ENCODE measurements around the gene NOL12. TPM values are rescaled to one million over a fixed set of nuclear protein-coding genes. Genes with fewer than 3 reads are reported as not detected.
A peak's percentile ranks its signal among the peaks of the same experiment; 100 is the strongest.

Gene NOL12
- total RNA-seq, 1 donor from 2014 or later: 23.7 TPM

DNA sequence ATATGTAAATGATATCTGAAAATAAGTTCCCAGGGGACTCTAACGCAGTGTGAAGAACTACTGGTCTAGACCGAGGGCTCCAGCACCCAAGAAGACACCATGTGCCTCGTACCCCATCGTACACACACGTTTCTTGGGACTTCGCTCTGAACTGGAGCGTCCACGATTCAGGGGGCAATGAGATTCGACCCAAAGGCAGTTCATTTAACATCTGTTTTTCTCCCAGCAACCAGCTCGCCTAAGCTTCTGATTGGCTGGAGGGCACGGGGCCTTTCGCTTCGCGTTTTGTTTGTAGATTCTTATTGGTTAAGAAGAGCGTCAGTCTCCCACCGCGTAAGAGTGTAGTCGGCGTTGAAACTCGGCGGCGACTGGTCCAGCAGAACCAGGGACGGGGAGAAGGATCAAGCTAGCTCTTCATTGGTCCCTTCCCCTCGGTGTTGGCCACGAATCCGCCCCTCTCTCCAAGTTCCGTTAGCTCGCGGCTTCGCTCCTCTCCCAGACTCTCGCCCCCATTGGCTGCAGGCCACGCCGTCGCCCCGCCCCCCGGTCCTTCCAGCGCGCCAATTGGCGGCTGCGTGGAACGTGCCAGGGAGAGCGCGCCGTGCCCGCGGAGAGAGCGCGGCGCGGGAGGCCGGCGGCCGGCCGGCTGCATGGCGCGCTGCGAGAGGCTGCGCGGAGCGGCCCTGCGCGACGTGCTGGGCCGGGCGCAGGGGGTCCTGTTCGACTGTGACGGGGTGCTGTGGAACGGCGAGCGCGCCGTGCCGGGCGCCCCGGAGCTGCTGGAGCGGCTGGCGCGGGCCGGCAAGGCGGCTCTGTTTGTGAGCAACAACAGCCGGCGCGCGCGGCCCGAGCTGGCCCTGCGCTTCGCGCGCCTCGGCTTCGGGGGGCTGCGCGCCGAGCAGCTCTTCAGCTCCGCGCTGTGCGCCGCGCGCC lies 27.7 kb upstream of the NOL12 start, which contains the start of gene PDXP:
PDXP (plus strand) TSS at position 591 of the 933 bp plus-strand sequence; CDS start at position 651, 60 bp downstream.
- Histone ChIP-seq H3K27me3 (no peaks in the 10 kb centered on the region), H3K36me3 (no peaks in the 10 kb centered on the region), H2AFZ (replicated peaks) (peak within 1 kb of the TSS; percentile 52), H3K27ac (no peak within 1 kb of the TSS), H4K20me1 (ENCODE audit: low read depth) (peaks cover 40% of the 10 kb centered on the region), H3F3A (ENCODE audit: low read depth) (no peaks in the 10 kb centered on the region), H3K9me3 (ENCODE audit: low read depth) (no peaks in the 10 kb centered on the region), H3K79me2 (ENCODE audit: low read depth) (peaks cover 44% of the 10 kb centered on the region), H3K9ac (peak within 1 kb of the TSS; percentile 52), H3K4me1 (peaks cover 18% of the 10 kb centered on the region), H3K4me3 (peak within 1 kb of the TSS; percentile 90), H3K4me2 (peak within 1 kb of the TSS; percentile 100)
- peak within 1 kb of the TSS; percentile 96 for H3K4me3 Mint-ChIP-seq
- TF ChIP-seq, protein P1, sequence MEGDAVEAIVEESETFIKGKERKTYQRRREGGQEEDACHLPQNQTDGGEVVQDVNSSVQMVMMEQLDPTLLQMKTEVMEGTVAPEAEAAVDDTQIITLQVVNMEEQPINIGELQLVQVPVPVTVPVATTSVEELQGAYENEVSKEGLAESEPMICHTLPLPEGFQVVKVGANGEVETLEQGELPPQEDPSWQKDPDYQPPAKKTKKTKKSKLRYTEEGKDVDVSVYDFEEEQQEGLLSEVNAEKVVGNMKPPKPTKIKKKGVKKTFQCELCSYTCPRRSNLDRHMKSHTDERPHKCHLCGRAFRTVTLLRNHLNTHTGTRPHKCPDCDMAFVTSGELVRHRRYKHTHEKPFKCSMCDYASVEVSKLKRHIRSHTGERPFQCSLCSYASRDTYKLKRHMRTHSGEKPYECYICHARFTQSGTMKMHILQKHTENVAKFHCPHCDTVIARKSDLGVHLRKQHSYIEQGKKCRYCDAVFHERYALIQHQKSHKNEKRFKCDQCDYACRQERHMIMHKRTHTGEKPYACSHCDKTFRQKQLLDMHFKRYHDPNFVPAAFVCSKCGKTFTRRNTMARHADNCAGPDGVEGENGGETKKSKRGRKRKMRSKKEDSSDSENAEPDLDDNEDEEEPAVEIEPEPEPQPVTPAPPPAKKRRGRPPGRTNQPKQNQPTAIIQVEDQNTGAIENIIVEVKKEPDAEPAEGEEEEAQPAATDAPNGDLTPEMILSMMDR (IDR thresholded peaks at IDR 0.05): no peak
- TF ChIP-seq EZH2phosphoT487 (IDR thresholded peaks at IDR 0.05) (no peak), EZH2 (IDR thresholded peaks at IDR 0.05) (no peak)
- peaks cover 45% of the 10 kb centered on the region for H3K4me1 Mint-ChIP-seq
- H3K36me3 Mint-ChIP-seq: peaks cover 3% of the 10 kb centered on the region
- no peaks in the 10 kb centered on the region for H3K9me3 Mint-ChIP-seq
- H3K27ac Mint-ChIP-seq: peak within 1 kb of the TSS; percentile 93
- peak; percentile 100 for DNase-seq (ENCODE audit: low spot score)
- H3K27me3 Mint-ChIP-seq (ENCODE audit: insufficient read depth, low read depth): peaks cover 8% of the 10 kb centered on the region

DNA sequence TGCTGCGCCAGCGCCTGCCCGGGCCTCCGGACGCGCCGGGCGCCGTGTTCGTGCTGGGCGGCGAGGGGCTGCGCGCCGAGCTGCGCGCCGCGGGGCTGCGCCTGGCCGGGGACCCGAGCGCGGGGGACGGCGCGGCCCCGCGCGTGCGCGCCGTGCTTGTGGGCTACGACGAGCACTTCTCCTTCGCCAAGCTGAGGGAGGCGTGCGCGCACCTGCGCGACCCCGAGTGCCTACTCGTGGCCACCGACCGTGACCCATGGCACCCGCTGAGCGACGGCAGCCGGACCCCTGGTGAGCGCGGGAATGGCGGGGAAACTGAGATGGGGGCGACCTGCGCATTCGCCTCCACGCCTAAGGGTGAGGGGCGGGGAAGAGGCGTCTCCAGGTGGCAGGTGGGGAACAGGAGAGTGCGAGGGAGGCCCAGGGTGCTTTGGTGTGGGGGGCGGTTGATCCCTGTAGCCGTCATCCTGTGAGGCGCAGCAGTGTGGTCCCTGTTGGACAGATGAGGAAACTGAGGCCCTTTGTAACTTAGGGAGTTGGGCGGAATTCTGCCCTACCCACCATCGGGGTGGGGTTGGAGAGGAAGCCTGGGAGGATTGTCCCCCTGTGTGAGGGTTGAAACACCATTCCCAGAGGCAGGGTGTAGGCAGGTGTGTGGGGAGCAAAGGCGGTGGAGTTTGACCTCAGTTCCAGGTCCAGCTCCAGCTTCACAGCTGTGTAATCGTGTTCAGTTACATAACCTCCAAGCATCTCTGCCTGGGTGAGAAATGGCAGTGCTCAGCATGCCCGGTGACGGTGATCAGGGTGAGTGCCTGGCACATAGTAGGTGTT lies 26.9 kb upstream of the NOL12 start:
- no peaks in the 10 kb centered on the region for H3K9me3 Mint-ChIP-seq
- H3K79me2 ChIP-seq (ENCODE audit: low read depth): peaks cover 53% of the 10 kb centered on the region
- no peak for DNase-seq (ENCODE audit: low spot score)
- H3K4me3 ChIP-seq: peak overlapping the region; percentile 90
- H3K36me3 Mint-ChIP-seq: peaks cover 3% of the 10 kb centered on the region
- H3K36me3 ChIP-seq: no peaks in the 10 kb centered on the region
- no peaks in the 10 kb centered on the region for H3K9me3 ChIP-seq (ENCODE audit: low read depth)
- peak overlapping the region; percentile 52 for H3K9ac ChIP-seq
- H3K27me3 Mint-ChIP-seq (ENCODE audit: insufficient read depth, low read depth): peaks cover 6% of the 10 kb centered on the region
- H4K20me1 ChIP-seq (ENCODE audit: low read depth): peaks cover 49% of the 10 kb centered on the region
- TF ChIP-seq EZH2phosphoT487 (IDR thresholded peaks at IDR 0.05): no peak
- no peak for TF ChIP-seq EZH2 (IDR thresholded peaks at IDR 0.05)
- TF ChIP-seq, protein P1 (IDR thresholded peaks at IDR 0.05): no peak
- no peak overlapping the region for H3K27ac ChIP-seq
- H3K27ac Mint-ChIP-seq: peak overlapping the region; percentile 14
- no peak overlapping the region for H2AFZ ChIP-seq (replicated peaks)
- no peaks in the 10 kb centered on the region for H3F3A ChIP-seq (ENCODE audit: low read depth)
- peak overlapping the region; percentile 90 for H3K4me3 Mint-ChIP-seq
- H3K4me1 Mint-ChIP-seq: peaks cover 45% of the 10 kb centered on the region
- H3K4me1 ChIP-seq: peaks cover 18% of the 10 kb centered on the region
- H3K27me3 ChIP-seq: no peaks in the 10 kb centered on the region
- peak overlapping the region; percentile 100 for H3K4me2 ChIP-seq

DNA sequence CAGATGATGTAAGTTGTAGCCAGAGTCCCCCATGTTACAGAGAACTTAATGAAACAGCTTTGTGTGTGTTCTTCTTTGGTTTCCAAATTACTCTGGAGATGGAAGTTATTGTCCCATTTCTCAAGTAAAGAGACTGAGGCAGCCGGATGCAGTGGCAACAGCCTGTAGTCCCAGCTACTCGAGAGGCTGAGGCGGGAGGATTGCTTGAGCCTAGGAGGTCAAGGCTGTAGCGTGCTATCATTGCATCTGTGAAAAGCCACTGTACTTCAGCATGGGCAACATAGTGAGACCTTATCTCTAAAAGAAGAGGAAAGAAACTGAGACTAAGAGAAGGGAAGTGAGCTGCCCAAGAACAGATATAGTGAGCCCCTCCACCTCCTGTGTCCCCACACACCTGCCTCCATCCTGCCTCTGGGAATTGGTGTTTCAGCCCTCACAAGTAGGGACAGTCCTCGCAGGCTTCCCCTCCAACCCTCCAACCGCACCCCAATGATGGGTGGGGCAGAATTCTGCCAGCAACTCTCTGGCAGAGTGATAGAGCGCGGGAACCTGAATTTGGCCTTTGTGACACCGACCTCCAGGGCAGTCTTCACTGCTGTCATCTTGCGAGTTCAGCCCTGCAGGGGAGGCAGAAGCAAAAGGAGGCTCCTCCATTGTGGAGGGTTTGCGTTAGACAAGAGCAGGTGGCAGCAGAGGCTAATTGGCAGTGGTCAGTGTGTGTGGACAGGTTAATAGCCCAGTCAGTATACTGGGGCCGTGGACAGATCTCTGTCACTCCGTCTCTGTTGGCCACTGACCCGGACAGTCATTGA lies 26.0 kb upstream of the NOL12 start:
- H3K4me3 Mint-ChIP-seq: peak overlapping the region; percentile 90
- peak overlapping the region; percentile 100 for H3K4me2 ChIP-seq
- H3K4me1 ChIP-seq: peaks cover 18% of the 10 kb centered on the region
- TF ChIP-seq, protein P1 (IDR thresholded peaks at IDR 0.05): no peak
- TF ChIP-seq EZH2phosphoT487 (IDR thresholded peaks at IDR 0.05): no peak
- no peak for TF ChIP-seq EZH2 (IDR thresholded peaks at IDR 0.05)
- peaks cover 3% of the 10 kb centered on the region for H3K36me3 Mint-ChIP-seq
- no peaks in the 10 kb centered on the region for H3K27me3 ChIP-seq
- peaks cover 57% of the 10 kb centered on the region for H4K20me1 ChIP-seq (ENCODE audit: low read depth)
- H3K4me3 ChIP-seq: peak overlapping the region; percentile 90
- H3F3A ChIP-seq (ENCODE audit: low read depth): no peaks in the 10 kb centered on the region
- no peaks in the 10 kb centered on the region for H3K36me3 ChIP-seq
- H3K27me3 Mint-ChIP-seq (ENCODE audit: insufficient read depth, low read depth): peaks cover 6% of the 10 kb centered on the region
- no peak overlapping the region for H3K9ac ChIP-seq
- no peak overlapping the region for H3K27ac ChIP-seq
- no peaks in the 10 kb centered on the region for H3K9me3 Mint-ChIP-seq
- peaks cover 61% of the 10 kb centered on the region for H3K79me2 ChIP-seq (ENCODE audit: low read depth)
- H2AFZ ChIP-seq (replicated peaks): no peak overlapping the region
- DNase-seq (ENCODE audit: low spot score): no peak
- H3K27ac Mint-ChIP-seq: peak overlapping the region; percentile 14
- no peaks in the 10 kb centered on the region for H3K9me3 ChIP-seq (ENCODE audit: low read depth)
- H3K4me1 Mint-ChIP-seq: peaks cover 45% of the 10 kb centered on the region

Data from neural progenitor cell (in vitro differentiated cells).